GM12891 (cell line): Measurements from ENCODE around the gene DYNC1I1.

Source experiments
- PAX5 ChIP-seq: IDR thresholded peaks from 2 replicates; pipeline ENCODE4 v1.6.1; 2011; ENCODE audit warnings: low read length, moderate library complexity, mild to moderate bottlenecking; ENCODE audit not compliant: insufficient read depth, severe bottlenecking
- POLR2A ChIP-seq: IDR thresholded peaks from 2 replicates; pipeline ENCODE4 v1.6.1; 2011; ENCODE audit warnings: low read depth, low read length, control low read depth
- POLR2AphosphoS5 ChIP-seq: IDR thresholded peaks from 2 replicates; pipeline ENCODE4 v1.6.1; 2011; ENCODE audit warnings: low read depth, low read length, control low read depth
- POU2F2 ChIP-seq: IDR thresholded peaks from 2 replicates; pipeline ENCODE4 v1.6.1; 2011; ENCODE audit warnings: low read depth, mild to moderate bottlenecking, control low read depth, low read length, moderate library complexity
- SPI1 ChIP-seq: IDR thresholded peaks from 2 replicates; pipeline ENCODE4 v1.6.1; 2011; ENCODE audit warnings: low read depth, low read length, control low read depth
- TAF1 ChIP-seq: IDR thresholded peaks from 2 replicates; pipeline ENCODE4 v1.6.1; 2011; ENCODE audit warnings: low read depth, low read length, control low read depth

DNA sequence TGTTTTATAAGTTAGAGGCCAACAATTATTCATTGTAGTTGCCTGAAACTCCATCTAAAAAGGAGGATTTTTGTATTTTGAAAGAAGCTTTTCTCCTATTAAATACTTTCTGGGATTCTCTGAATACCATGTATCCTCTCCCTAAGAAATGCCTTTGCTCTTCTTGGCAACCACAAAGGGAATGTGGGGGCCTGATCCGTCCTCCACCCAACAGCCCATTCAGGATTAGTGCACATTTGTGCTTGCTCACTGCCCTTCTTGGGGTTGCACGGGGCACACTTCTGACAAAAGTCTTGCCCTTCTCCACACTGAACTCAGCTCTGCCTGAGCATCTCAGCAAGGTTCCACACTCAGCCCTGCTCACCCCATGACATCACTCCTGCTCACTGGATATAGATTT, 355.4 kb downstream of the DYNC1I1 start:
- no peak for TF ChIP-seq TAF1
- TF ChIP-seq POLR2A = no peak
- no peak for TF ChIP-seq SPI1
- TF ChIP-seq POLR2AphosphoS5 = no peak
- no peak for TF ChIP-seq PAX5
- TF ChIP-seq POU2F2 = no peak
